ENCODE data around the gene EVL. TPM values are rescaled to one million over a fixed set of nuclear protein-coding genes. Genes with fewer than 3 reads are reported as not detected.

Gene EVL
- total RNA-seq, 1 donor, result 14.4 TPM

- no peak overlapping the region for H3K4me3 ChIP-seq (ENCODE audit: low read depth, low read length)
- DNase-seq (ENCODE audit: low read depth), result peak; percentile 65
- TF ChIP-seq CTCF (IDR thresholded peaks at IDR 0.05; ENCODE audit: insufficient read depth, low read length), result no peak
Observed at GRCh38 chr14:100037353-100037752, 27.9 kb upstream of the EVL start.

- no peak overlapping the region for H3K4me3 ChIP-seq (ENCODE audit: low read depth, low read length)
- TF ChIP-seq CTCF (IDR thresholded peaks at IDR 0.05; ENCODE audit: insufficient read depth, low read length), result no peak
- no peak for DNase-seq (ENCODE audit: low read depth)
Observed at GRCh38 chr14:100038065-100038464, 27.2 kb upstream of the EVL start.

- DNase-seq (ENCODE audit: low read depth), result no peak
- H3K4me3 ChIP-seq (ENCODE audit: low read depth, low read length), result no peak overlapping the region
- no peak for TF ChIP-seq CTCF (IDR thresholded peaks at IDR 0.05; ENCODE audit: insufficient read depth, low read length)
Observed at GRCh38 chr14:100039903-100040302, 25.3 kb upstream of the EVL start.

GRCh38 chr14:100041271-100041670, 24.0 kb upstream of the EVL start:
- no peak overlapping the region for H3K4me3 ChIP-seq (ENCODE audit: low read depth, low read length)
- no peak for DNase-seq (ENCODE audit: low read depth)
- TF ChIP-seq CTCF (IDR thresholded peaks at IDR 0.05; ENCODE audit: insufficient read depth, low read length), result no peak

GRCh38 chr14:100042286-100042685, 22.9 kb upstream of the EVL start:
- no peak overlapping the region for H3K4me3 ChIP-seq (ENCODE audit: low read depth, low read length)
- TF ChIP-seq CTCF (IDR thresholded peaks at IDR 0.05; ENCODE audit: insufficient read depth, low read length), result no peak
- no peak for DNase-seq (ENCODE audit: low read depth)

GRCh38 chr14:100045642-100046344, 19.4 kb upstream of the EVL start:
- DNase-seq (ENCODE audit: low read depth), result peak; percentile 20
- no peak for TF ChIP-seq CTCF (IDR thresholded peaks at IDR 0.05; ENCODE audit: insufficient read depth, low read length)
- no peak overlapping the region for H3K4me3 ChIP-seq (ENCODE audit: low read depth, low read length)

GRCh38 chr14:100047600-100047999, 17.6 kb upstream of the EVL start:
- no peak overlapping the region for H3K4me3 ChIP-seq (ENCODE audit: low read depth, low read length)
- no peak for DNase-seq (ENCODE audit: low read depth)
- TF ChIP-seq CTCF (IDR thresholded peaks at IDR 0.05; ENCODE audit: insufficient read depth, low read length), result no peak
